Prostate gland (tissue), 2 donors: ENCODE measurements around the gene ADAM10.

Experiments used
- CTCF ChIP-seq, 4 experiments: fragments of 200-600 bp in 2 of 4; fragments of 450-650 bp in 2 of 4; sonication (generic) in 2 of 4; IDR thresholded peaks; 1 replicate in 3 of 4; 2 replicates in 1 of 4; pipeline ENCODE4 v1.5.1; 2016 to 2019; ENCODE audit warnings: antibody characterized with exemption in 4 of 4, mild to moderate bottlenecking in 2 of 4, moderate library complexity in 2 of 4
- POLR2A ChIP-seq: fragments of 450-650 bp; IDR thresholded peaks from one replicate; pipeline ENCODE4 v1.6.1; 2016; ENCODE audit warnings: antibody characterized with exemption, mild to moderate bottlenecking

- TF ChIP-seq CTCF (IDR thresholded peaks at IDR 0.05) = no peak
- no peak for TF ChIP-seq POLR2A
Measured at GRCh38 chr15:58762731-58763130, 13.2 kb upstream of the ADAM10 start.
